ENCODE measurements around the gene NTHL1. TPM values are rescaled to one million over a fixed set of nuclear protein-coding genes. Genes with fewer than 3 reads are reported as not detected.

NTHL1 gene
- total and polyA plus RNA-seq, 5 donors from 2014 or later, result 15.0 to 52.7 (median 32.7) TPM

- H3K36me3 ChIP-seq (ENCODE audit: control insufficient read depth, insufficient read depth, low read length), result peaks cover 32% of the 10 kb centered on the region
- ATAC-seq (ENCODE audit: low read depth in 2 of 2), result no peak
- Mint-ChIP-seq H3K36me3 (no peaks in the 10 kb centered on the region), H3K4me1 (no peaks in the 10 kb centered on the region), H3K9me3 (peaks cover 0 to 2% (median 0%) of the 10 kb centered on the region in 7 donors), H3K4me3 (no peak overlapping the region), H3K27ac (no peak overlapping the region), H3K27me3 (no peaks in the 10 kb centered on the region)
- no peaks in the 10 kb centered on the region for H3K4me1 ChIP-seq (ENCODE audit: control insufficient read depth, insufficient read depth, low read length, poor library complexity, severe bottlenecking)
- H3K27me3 ChIP-seq (ENCODE audit: control insufficient read depth, insufficient read depth, low read length), result no peaks in the 10 kb centered on the region
- DNase-seq, result no peak
- no peak overlapping the region for H3K4me3 ChIP-seq (ENCODE audit: low read depth, low read length)
- H3K9me3 ChIP-seq (ENCODE audit: control insufficient read depth in 2 of 2, low read length in 2 of 2), result no peaks in the 10 kb centered on the region
- H3K27ac ChIP-seq (ENCODE audit: insufficient read depth, low read length, poor library complexity, severe bottlenecking), result no peak overlapping the region
Measured at GRCh38 chr16:2077016-2077415, 29.4 kb upstream of the NTHL1 start.

- Histone ChIP-seq H3K36me3 (ENCODE audit: control insufficient read depth, insufficient read depth, low read length) (peaks cover 35% of the 10 kb centered on the region), H3K4me1 (ENCODE audit: control insufficient read depth, insufficient read depth, low read length, poor library complexity, severe bottlenecking) (no peaks in the 10 kb centered on the region), H3K27ac (ENCODE audit: insufficient read depth, low read length, poor library complexity, severe bottlenecking) (no peak overlapping the region), H3K9me3 (ENCODE audit: control insufficient read depth in 2 of 2, low read length in 2 of 2) (no peaks in the 10 kb centered on the region), H3K27me3 (ENCODE audit: control insufficient read depth, insufficient read depth, low read length) (no peaks in the 10 kb centered on the region), H3K4me3 (ENCODE audit: low read depth, low read length) (no peak overlapping the region)
- no peaks in the 10 kb centered on the region for H3K36me3 Mint-ChIP-seq
- H3K27me3 Mint-ChIP-seq, result no peaks in the 10 kb centered on the region
- no peak overlapping the region for H3K27ac Mint-ChIP-seq
- H3K4me3 Mint-ChIP-seq, result no peak overlapping the region
- H3K9me3 Mint-ChIP-seq, result peaks cover 0 to 2% (median 0%) of the 10 kb centered on the region in 7 donors
- peak in 1 of 2 donors; percentile 18 for ATAC-seq (ENCODE audit: low read depth in 2 of 2)
- DNase-seq, result no peak
- no peaks in the 10 kb centered on the region for H3K4me1 Mint-ChIP-seq
Measured at GRCh38 chr16:2076072-2076865, 28.6 kb upstream of the NTHL1 start.

DNA sequence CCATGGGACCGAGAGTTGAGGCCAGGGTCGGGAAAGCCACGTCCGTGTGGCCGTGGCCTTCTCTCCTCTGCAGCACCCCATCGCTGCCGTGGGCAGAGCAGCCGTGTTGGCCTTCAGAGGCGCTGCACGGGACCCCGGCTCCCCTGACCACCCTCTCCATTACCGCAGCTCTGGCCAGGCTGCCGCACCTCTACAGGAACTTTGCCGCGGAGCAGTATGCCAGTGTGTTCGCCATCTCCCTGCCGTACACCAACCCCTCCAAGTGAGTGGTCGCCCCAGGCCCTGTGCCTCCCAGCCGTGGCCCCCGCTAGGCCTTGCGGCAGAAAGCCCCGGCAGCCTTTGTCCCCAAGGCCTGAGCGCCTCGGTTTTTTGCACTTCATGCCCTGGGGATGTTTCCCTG lies 28.0 kb upstream of the NTHL1 start:
- ATAC-seq (ENCODE audit: low read depth in 2 of 2), result no peak
- H3K36me3 Mint-ChIP-seq, result no peaks in the 10 kb centered on the region

GRCh38 chr16:2074071-2074470 lies 26.4 kb upstream of the NTHL1 start:
- Histone ChIP-seq H3K4me1 (ENCODE audit: control insufficient read depth, insufficient read depth, low read length, poor library complexity, severe bottlenecking) (no peaks in the 10 kb centered on the region), H3K4me3 (ENCODE audit: low read depth, low read length) (no peak overlapping the region), H3K9me3 (ENCODE audit: control insufficient read depth in 2 of 2, low read length in 2 of 2) (no peaks in the 10 kb centered on the region), H3K27ac (ENCODE audit: insufficient read depth, low read length, poor library complexity, severe bottlenecking) (no peak overlapping the region), H3K27me3 (ENCODE audit: control insufficient read depth, insufficient read depth, low read length) (no peaks in the 10 kb centered on the region), H3K36me3 (ENCODE audit: control insufficient read depth, insufficient read depth, low read length) (peaks cover 37% of the 10 kb centered on the region)
- H3K9me3 Mint-ChIP-seq, result peaks cover 0 to 2% (median 0%) of the 10 kb centered on the region in 7 donors
- no peak for ATAC-seq (ENCODE audit: low read depth in 2 of 2)
- no peaks in the 10 kb centered on the region for H3K4me1 Mint-ChIP-seq
- DNase-seq, result no peak
- H3K36me3 Mint-ChIP-seq, result peaks cover 5% of the 10 kb centered on the region
- no peak overlapping the region for H3K27ac Mint-ChIP-seq
- H3K27me3 Mint-ChIP-seq, result no peaks in the 10 kb centered on the region
- no peak overlapping the region for H3K4me3 Mint-ChIP-seq

More for the DNA sequence above, 28.0 kb upstream of the NTHL1 start:
- no peaks in the 10 kb centered on the region for H3K4me1 Mint-ChIP-seq
- H3K4me3 Mint-ChIP-seq, result no peak overlapping the region
- no peaks in the 10 kb centered on the region for H3K27me3 Mint-ChIP-seq
- H3K27ac Mint-ChIP-seq, result no peak overlapping the region
- no peak for DNase-seq
- no peak overlapping the region for H3K4me3 ChIP-seq (ENCODE audit: low read depth, low read length)
- no peak overlapping the region for H3K27ac ChIP-seq (ENCODE audit: insufficient read depth, low read length, poor library complexity, severe bottlenecking)
- H3K9me3 Mint-ChIP-seq, result peaks cover 0 to 2% (median 0%) of the 10 kb centered on the region in 7 donors
- H3K36me3 ChIP-seq (ENCODE audit: control insufficient read depth, insufficient read depth, low read length), result peaks cover 36% of the 10 kb centered on the region
- no peaks in the 10 kb centered on the region for H3K27me3 ChIP-seq (ENCODE audit: control insufficient read depth, insufficient read depth, low read length)
- no peaks in the 10 kb centered on the region for H3K9me3 ChIP-seq (ENCODE audit: control insufficient read depth in 2 of 2, low read length in 2 of 2)
- H3K4me1 ChIP-seq (ENCODE audit: control insufficient read depth, insufficient read depth, low read length, poor library complexity, severe bottlenecking), result no peaks in the 10 kb centered on the region

GRCh38 chr16:2072926-2073325 lies 25.3 kb upstream of the NTHL1 start:
- Mint-ChIP-seq H3K27ac (no peak overlapping the region), H3K4me3 (no peak overlapping the region)
- peaks cover 46% of the 10 kb centered on the region for H3K36me3 ChIP-seq (ENCODE audit: control insufficient read depth, insufficient read depth, low read length)

GRCh38 chr16:2071454-2072202 lies 24.0 kb upstream of the NTHL1 start:
- Mint-ChIP-seq H3K36me3 (peaks cover 12% of the 10 kb centered on the region), H3K27ac (no peak overlapping the region), H3K4me1 (no peaks in the 10 kb centered on the region), H3K9me3 (peaks cover 0 to 2% (median 0%) of the 10 kb centered on the region in 7 donors), H3K4me3 (no peak overlapping the region), H3K27me3 (no peaks in the 10 kb centered on the region)
- Histone ChIP-seq H3K9me3 (ENCODE audit: control insufficient read depth in 2 of 2, low read length in 2 of 2) (no peaks in the 10 kb centered on the region), H3K36me3 (ENCODE audit: control insufficient read depth, insufficient read depth, low read length) (peaks cover 51% of the 10 kb centered on the region), H3K4me3 (ENCODE audit: low read depth, low read length) (no peak overlapping the region), H3K4me1 (ENCODE audit: control insufficient read depth, insufficient read depth, low read length, poor library complexity, severe bottlenecking) (no peaks in the 10 kb centered on the region), H3K27ac (ENCODE audit: insufficient read depth, low read length, poor library complexity, severe bottlenecking) (no peak overlapping the region), H3K27me3 (ENCODE audit: control insufficient read depth, insufficient read depth, low read length) (no peaks in the 10 kb centered on the region)
- ATAC-seq (ENCODE audit: low read depth in 2 of 2) (no peak), DNase-seq (no peak)

More at GRCh38 chr16:2072926-2073325, 25.3 kb upstream of the NTHL1 start:
- H3K27me3 Mint-ChIP-seq, result no peaks in the 10 kb centered on the region
- Histone ChIP-seq H3K27me3 (ENCODE audit: control insufficient read depth, insufficient read depth, low read length) (no peaks in the 10 kb centered on the region), H3K4me3 (ENCODE audit: low read depth, low read length) (no peak overlapping the region), H3K4me1 (ENCODE audit: control insufficient read depth, insufficient read depth, low read length, poor library complexity, severe bottlenecking) (no peaks in the 10 kb centered on the region), H3K27ac (ENCODE audit: insufficient read depth, low read length, poor library complexity, severe bottlenecking) (no peak overlapping the region), H3K9me3 (ENCODE audit: control insufficient read depth in 2 of 2, low read length in 2 of 2) (no peaks in the 10 kb centered on the region)
- H3K9me3 Mint-ChIP-seq, result peaks cover 0 to 2% (median 0%) of the 10 kb centered on the region in 7 donors
- no peak for ATAC-seq (ENCODE audit: low read depth in 2 of 2)
- peaks cover 9% of the 10 kb centered on the region for H3K36me3 Mint-ChIP-seq
- H3K4me1 Mint-ChIP-seq, result no peaks in the 10 kb centered on the region
- DNase-seq, result no peak

DNA sequence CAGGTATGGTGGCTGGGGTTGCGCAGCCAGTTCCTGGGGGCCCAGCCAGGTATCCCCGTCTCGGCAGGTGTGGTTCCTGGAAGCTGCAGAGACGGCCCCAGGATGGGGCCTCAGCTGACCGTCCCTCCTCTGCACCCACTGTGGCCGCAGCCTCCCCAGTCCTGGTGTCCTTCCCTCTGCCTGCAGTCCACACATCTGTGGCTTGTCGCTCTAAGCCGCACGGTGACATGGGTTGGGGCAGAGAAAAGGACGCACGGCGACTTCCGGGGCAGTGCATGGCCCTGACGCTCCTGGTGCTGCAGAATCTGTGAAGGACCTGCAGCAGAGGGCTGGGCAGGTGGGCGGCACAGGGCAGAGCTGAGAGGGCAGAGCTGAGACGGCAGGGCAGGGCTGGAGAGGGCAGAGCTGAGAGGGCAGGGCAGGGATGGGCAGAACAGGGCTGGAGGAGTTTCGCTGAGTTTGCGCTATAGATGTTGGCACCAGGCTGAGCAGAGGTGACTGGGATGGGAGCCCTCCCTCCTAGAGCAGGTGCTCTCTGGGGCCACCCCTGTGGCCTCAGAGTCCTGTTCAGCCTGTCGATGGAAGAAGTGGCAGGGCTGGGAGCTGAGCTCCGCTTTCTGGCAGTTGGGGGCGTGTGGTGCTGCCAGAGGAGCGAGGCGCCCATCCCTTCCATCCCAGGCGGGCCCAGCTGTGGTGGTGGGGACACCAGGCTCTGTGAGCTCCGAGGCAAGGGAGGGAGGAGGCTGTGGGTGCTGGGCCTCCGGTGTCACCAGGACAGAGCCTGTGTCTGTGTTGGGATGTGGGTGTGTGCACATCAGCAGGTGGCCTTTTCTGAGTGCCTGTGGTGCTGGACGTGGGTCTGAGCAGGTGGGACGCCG lies 23.2 kb upstream of the NTHL1 start:
- Histone ChIP-seq H3K27ac (ENCODE audit: insufficient read depth, low read length, poor library complexity, severe bottlenecking) (no peak overlapping the region), H3K36me3 (ENCODE audit: control insufficient read depth, insufficient read depth, low read length) (peaks cover 53% of the 10 kb centered on the region), H3K9me3 (ENCODE audit: control insufficient read depth in 2 of 2, low read length in 2 of 2) (no peaks in the 10 kb centered on the region), H3K4me1 (ENCODE audit: control insufficient read depth, insufficient read depth, low read length, poor library complexity, severe bottlenecking) (no peaks in the 10 kb centered on the region), H3K27me3 (ENCODE audit: control insufficient read depth, insufficient read depth, low read length) (no peaks in the 10 kb centered on the region), H3K4me3 (ENCODE audit: low read depth, low read length) (no peak overlapping the region)
- Mint-ChIP-seq H3K36me3 (peaks cover 17% of the 10 kb centered on the region), H3K9me3 (no peaks in the 10 kb centered on the region), H3K4me3 (no peak overlapping the region), H3K27me3 (no peaks in the 10 kb centered on the region), H3K27ac (no peak overlapping the region), H3K4me1 (no peaks in the 10 kb centered on the region)
- DNase-seq (no peak), ATAC-seq (ENCODE audit: low read depth in 2 of 2) (no peak)
